Mesendoderm (in vitro differentiated cells): ENCODE measurements around the gene GLS.
A peak's percentile ranks its signal among the peaks of the same experiment; 100 is the strongest.

Source experiments
- DNase-seq: peaks from one replicate; pipeline ENCODE4 v3.0.0; 2013
- H2AK5ac ChIP-seq: 2 replicates; pipeline ENCODE4 v1.6.1; 2013; ENCODE audit warnings: low read length, inconsistent platforms
- H2BK120ac ChIP-seq: 2 replicates; pipeline ENCODE4 v1.6.1; 2013; ENCODE audit warnings: low read depth, mild to moderate bottlenecking, low read length, moderate library complexity, mixed read lengths
- H2BK15ac ChIP-seq: replicated peaks from 2 replicates; pipeline ENCODE4 v1.6.1; 2013; ENCODE audit warnings: low read depth, mild to moderate bottlenecking, moderate library complexity
- H2BK5ac ChIP-seq: 2 replicates; pipeline ENCODE4 v1.6.1; 2013; ENCODE audit warnings: low read length, inconsistent platforms
- H3K18ac ChIP-seq: 2 replicates; pipeline ENCODE4 v1.6.1; 2013; ENCODE audit warnings: mild to moderate bottlenecking, low read length, mixed read lengths
- H3K23ac ChIP-seq: one replicate; pipeline ENCODE4 v1.6.1; 2013; ENCODE audit warnings: low read length
- H3K27ac ChIP-seq: 2 replicates; pipeline ENCODE4 v1.5.1; 2013; ENCODE audit warnings: low read depth, mild to moderate bottlenecking, inconsistent platforms, low read length, moderate library complexity
- H3K27me3 ChIP-seq: 2 replicates; pipeline ENCODE4 v1.6.1; 2013; ENCODE audit warnings: low read length, control low read depth, mild to moderate bottlenecking, inconsistent platforms; ENCODE audit not compliant: insufficient read depth, poor library complexity
- H3K36me3 ChIP-seq: 2 replicates; pipeline ENCODE4 v1.6.1; 2013; ENCODE audit warnings: low read length, inconsistent platforms; ENCODE audit not compliant: control insufficient read depth, insufficient read depth
- H3K4ac ChIP-seq: one replicate; pipeline ENCODE4 v1.6.1; 2013; ENCODE audit warnings: low read depth, mild to moderate bottlenecking, low read length, moderate library complexity
- H3K4me1 ChIP-seq: 2 replicates; pipeline ENCODE4 v1.6.1; 2013; ENCODE audit warnings: low read depth, low read length, inconsistent platforms; ENCODE audit not compliant: control insufficient read depth
- H3K4me2 ChIP-seq: 2 replicates; pipeline ENCODE4 v1.6.1; 2013; ENCODE audit warnings: low read length
- H3K4me3 ChIP-seq: 2 replicates; pipeline ENCODE4 v1.5.1; 2013; ENCODE audit warnings: mild to moderate bottlenecking, low read length
- H3K56ac ChIP-seq: one replicate; pipeline ENCODE4 v1.6.1; 2013; ENCODE audit warnings: low read length
- H3K79me1 ChIP-seq: 2 replicates; pipeline ENCODE4 v1.6.1; 2013; ENCODE audit warnings: low read length, inconsistent platforms
- H3K79me2 ChIP-seq: 2 replicates; pipeline ENCODE4 v1.6.1; 2013; ENCODE audit warnings: mild to moderate bottlenecking, low read length; ENCODE audit not compliant: control insufficient read depth, insufficient read depth
- H3K9ac ChIP-seq: 2 replicates; pipeline ENCODE4 v1.6.1; 2013; ENCODE audit warnings: low read length, inconsistent platforms
- H4K5ac ChIP-seq: one replicate; pipeline ENCODE4 v1.6.1; 2013; ENCODE audit warnings: low read length
- H4K8ac ChIP-seq: one replicate; pipeline ENCODE4 v1.6.1; 2013; ENCODE audit warnings: low read depth, mild to moderate bottlenecking, control low read depth, low read length, moderate library complexity
- WGBS: extraction: QIAGEN DNeasy Blood & Tissue Kit; methylation state at CpG from one replicate; pipeline ENCODE4 v1.1.7; 2013; ENCODE audit warnings: low lambda C conversion rate, missing lambda C conversion rate; ENCODE audit not compliant: insufficient coverage; ENCODE audit errors: extremely low coverage; 5-methylcytosine and 5-hydroxymethylcytosine counted together

GLS gene

DNA sequence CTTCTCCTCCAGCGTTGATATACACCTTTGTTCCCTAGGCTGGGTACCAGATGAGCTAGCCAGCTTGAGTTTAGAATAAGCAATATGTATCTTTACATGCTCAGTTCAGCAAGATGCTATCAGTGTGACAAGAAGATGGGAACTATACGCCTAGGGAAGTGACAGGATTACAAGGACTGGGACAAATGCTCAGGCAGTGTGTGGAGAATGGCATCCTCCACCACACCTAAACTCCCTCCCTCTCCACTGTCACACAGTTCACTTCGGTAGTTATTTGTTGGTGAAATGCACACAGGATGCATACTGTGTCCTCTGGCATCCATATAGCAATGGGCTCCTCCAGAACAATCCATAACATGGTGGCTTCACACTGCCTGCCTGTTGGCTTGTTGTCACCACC, 125.7 kb downstream of the GLS start:
- no peak overlapping the region for H3K9ac ChIP-seq
- H2BK120ac ChIP-seq, result no peak overlapping the region
- WGBS, result no CpG with 5 or more reads among the region's 3 CpGs
- H2AK5ac ChIP-seq, result no peak overlapping the region
- H3K4me1 ChIP-seq, result no peaks in the 10 kb centered on the region
- H3K79me1 ChIP-seq, result no peaks in the 10 kb centered on the region
- no peak for DNase-seq
- H4K5ac ChIP-seq, result no peak overlapping the region
- no peak overlapping the region for H3K56ac ChIP-seq
- H3K27ac ChIP-seq, result no peak overlapping the region
- no peaks in the 10 kb centered on the region for H3K79me2 ChIP-seq
- no peak overlapping the region for H3K4me2 ChIP-seq
- H2BK15ac ChIP-seq, result no peak overlapping the region
- H3K36me3 ChIP-seq, result peaks cover 5% of the 10 kb centered on the region
- no peak overlapping the region for H4K8ac ChIP-seq
- no peak overlapping the region for H3K4me3 ChIP-seq
- H2BK5ac ChIP-seq, result no peak overlapping the region
- no peak overlapping the region for H3K18ac ChIP-seq
- H3K4ac ChIP-seq, result no peak overlapping the region
- no peak overlapping the region for H3K23ac ChIP-seq
- H3K27me3 ChIP-seq, result no peaks in the 10 kb centered on the region

DNA sequence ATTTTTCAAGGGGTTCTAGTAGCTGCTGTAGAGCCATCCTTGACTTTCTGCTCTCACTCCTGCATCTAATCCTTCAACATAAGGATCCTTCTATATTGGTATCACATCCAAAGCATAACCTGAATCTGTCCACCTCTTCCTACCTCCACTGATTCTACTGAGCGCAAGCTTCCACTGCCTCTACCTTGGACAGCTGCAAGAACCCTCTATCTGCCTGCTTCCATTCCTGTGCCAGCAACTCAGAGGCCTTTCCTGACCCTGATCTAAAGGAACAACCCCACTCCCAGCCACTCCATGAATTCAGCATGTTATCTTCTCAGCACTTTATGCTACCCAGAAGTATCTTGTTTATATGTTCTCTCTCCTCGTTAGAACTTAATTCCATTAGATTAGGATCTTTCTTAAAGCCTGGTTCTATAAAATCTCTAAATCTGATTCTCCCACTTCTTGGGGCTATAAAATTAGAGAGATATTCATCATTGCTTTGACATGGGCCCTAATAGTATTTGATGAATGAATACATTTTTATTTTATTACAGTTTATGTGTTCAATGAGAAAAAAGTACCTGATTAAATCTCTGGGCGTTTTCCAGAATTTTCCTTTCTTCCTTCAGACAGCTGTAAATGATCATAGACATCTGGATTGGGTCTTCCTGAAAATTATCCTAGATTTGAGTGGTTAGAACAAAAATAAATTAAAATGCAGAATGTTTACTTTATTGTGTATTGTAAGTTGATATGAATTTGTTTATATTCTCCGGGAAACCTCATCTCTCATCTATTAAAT, 126.6 kb downstream of the GLS start:
- WGBS, result no CpG with 5 or more reads among the region's 4 CpGs
- H3K79me2 ChIP-seq, result no peaks in the 10 kb centered on the region
- H2BK120ac ChIP-seq, result no peak overlapping the region
- H3K4me3 ChIP-seq, result no peak overlapping the region
- H2BK15ac ChIP-seq, result no peak overlapping the region
- H3K4me2 ChIP-seq, result no peak overlapping the region
- no peak overlapping the region for H3K27ac ChIP-seq
- no peak overlapping the region for H3K18ac ChIP-seq
- H3K23ac ChIP-seq, result no peak overlapping the region
- no peak overlapping the region for H3K56ac ChIP-seq
- no peak overlapping the region for H3K9ac ChIP-seq
- no peaks in the 10 kb centered on the region for H3K4me1 ChIP-seq
- no peak overlapping the region for H4K5ac ChIP-seq
- no peak overlapping the region for H2AK5ac ChIP-seq
- H3K4ac ChIP-seq, result no peak overlapping the region
- H3K36me3 ChIP-seq, result peaks cover 5% of the 10 kb centered on the region
- no peak for DNase-seq
- no peaks in the 10 kb centered on the region for H3K79me1 ChIP-seq
- no peaks in the 10 kb centered on the region for H3K27me3 ChIP-seq
- no peak overlapping the region for H2BK5ac ChIP-seq
- no peak overlapping the region for H4K8ac ChIP-seq

DNA sequence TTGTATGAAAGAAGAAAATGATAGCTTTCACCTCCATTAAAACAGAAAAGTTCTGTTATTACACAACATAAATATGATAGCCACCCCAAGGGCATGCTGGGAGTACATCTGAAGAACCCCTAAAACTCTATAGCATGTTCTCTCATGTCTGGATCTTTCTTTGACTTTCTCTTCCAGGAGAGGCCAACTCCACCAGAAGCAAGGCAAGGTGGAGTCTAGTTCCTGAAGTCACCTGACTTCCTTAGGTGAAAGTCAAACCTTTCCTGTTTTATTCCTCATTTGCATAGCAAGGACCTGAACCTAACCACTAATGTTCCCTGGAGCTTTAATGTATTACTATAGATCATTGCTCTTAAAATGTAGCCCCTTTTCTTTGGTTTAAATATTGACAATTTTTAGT, 127.7 kb downstream of the GLS start:
- no peak overlapping the region for H3K23ac ChIP-seq
- no peaks in the 10 kb centered on the region for H3K4me1 ChIP-seq
- H3K79me1 ChIP-seq, result peaks cover 2% of the 10 kb centered on the region
- H3K18ac ChIP-seq, result no peak overlapping the region
- no peaks in the 10 kb centered on the region for H3K27me3 ChIP-seq
- no peak overlapping the region for H2BK120ac ChIP-seq
- H3K9ac ChIP-seq, result no peak overlapping the region
- no peak overlapping the region for H4K8ac ChIP-seq
- H4K5ac ChIP-seq, result no peak overlapping the region
- no peak overlapping the region for H2BK15ac ChIP-seq
- H3K56ac ChIP-seq, result no peak overlapping the region
- H3K36me3 ChIP-seq, result peaks cover 2% of the 10 kb centered on the region
- no peaks in the 10 kb centered on the region for H3K79me2 ChIP-seq
- H2AK5ac ChIP-seq, result no peak overlapping the region
- H3K4me3 ChIP-seq, result no peak overlapping the region
- DNase-seq, result no peak
- no peak overlapping the region for H3K4ac ChIP-seq
- no peak overlapping the region for H2BK5ac ChIP-seq
- H3K4me2 ChIP-seq, result no peak overlapping the region
- H3K27ac ChIP-seq, result no peak overlapping the region

DNA sequence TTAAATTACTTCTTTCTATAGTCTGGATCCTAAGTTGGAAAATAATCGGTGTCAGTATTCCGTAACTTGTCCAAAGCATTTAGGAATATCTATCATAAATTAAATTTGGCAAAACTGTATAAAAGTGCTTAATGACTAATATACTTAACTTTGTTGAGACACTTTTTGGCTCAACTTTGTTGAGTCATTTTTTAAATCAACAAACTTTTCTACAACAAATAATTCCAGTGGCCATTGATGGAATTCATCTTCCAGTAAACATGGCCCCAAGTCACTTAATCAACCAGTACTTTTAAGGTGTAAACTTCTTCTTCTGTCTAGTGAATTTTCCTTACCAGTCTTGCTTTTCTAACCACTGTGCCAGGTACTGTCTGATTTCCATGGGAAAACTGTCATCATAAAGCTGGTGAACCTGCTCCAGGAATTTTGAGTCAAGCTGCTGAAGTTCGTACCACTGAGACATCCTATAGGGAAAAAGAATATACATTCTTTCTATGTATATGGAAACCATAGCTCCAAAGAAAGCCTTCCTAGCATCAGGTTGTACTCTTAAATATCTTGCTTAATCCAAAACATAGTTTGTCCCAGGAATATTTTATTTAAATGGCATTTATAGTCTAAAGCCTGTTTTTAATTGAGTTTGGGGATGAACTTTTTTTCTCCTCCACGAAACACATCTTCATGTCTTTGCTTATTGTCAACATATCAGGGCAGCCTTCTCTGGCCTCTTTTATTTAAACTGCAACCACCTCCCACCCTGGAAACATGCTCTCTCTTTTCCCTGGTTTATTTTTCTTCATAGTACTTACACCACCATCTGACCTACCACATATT, 129.1 kb downstream of the GLS start:
- Histone ChIP-seq H3K56ac (no peak overlapping the region), H3K23ac (no peak overlapping the region), H2BK15ac (no peak overlapping the region), H3K36me3 (peaks cover 2% of the 10 kb centered on the region), H3K4me3 (no peak overlapping the region), H3K4ac (no peak overlapping the region), H2AK5ac (no peak overlapping the region), H2BK5ac (no peak overlapping the region), H3K4me1 (peaks cover 2% of the 10 kb centered on the region), H3K4me2 (no peak overlapping the region), H3K18ac (no peak overlapping the region), H3K27me3 (no peaks in the 10 kb centered on the region), H4K5ac (no peak overlapping the region), H2BK120ac (no peak overlapping the region), H4K8ac (no peak overlapping the region), H3K27ac (no peak overlapping the region), H3K9ac (no peak overlapping the region), H3K79me2 (peaks cover 2% of the 10 kb centered on the region), H3K79me1 (peaks cover 3% of the 10 kb centered on the region)
- DNase-seq, result no peak
- whole genome bisulfite sequencing, result no CpG with 5 or more reads among the region's 4 CpGs

DNA sequence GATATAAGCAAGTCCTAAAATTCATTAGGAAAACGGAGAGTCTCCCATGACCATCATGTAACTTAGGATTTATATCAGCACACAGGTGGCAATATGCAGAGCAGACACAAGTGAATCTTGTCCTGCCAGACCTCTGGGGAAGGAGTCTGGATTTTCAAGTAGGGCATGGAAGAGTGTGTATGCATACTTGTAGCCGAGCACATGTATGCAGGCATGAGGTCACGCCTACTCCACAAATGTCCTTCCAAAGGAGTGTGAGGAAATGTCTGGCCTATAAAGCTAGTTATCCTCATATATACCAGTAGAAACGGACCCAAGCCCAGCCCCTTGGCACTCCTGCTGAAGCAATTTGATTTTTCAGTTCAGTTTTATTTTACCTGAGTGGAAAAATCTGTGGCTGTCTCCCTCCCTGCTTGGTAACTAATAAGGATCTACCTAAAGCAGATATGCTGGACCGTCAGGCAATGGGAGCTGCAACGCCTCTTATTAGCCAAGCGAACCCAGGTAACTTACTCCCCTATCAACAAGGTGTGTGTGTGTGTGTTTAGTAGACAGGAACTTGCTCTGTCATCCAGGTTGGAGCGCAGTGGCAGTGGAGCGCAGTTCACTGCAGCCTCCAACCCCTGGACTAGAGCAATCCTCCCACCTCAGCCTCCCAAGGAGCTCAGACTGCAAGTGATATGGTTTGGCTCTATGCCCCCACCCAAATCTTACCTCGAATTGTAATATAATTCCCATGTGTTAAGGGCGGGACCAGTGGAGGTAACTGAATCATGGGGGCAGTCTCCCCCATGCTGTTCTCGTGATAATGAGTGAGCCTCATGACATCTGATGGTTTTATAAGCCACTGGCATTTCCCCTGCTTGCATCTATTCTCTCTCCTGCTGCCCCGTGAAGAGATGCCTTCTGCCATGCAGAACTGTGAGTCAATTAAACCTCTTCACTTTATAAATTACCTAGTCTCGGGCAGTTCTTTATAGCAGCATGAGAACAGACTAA, 130.6 kb downstream of the GLS start:
- H3K23ac ChIP-seq, result no peak overlapping the region
- no peaks in the 10 kb centered on the region for H3K27me3 ChIP-seq
- H2BK5ac ChIP-seq, result no peak overlapping the region
- no peak overlapping the region for H3K4ac ChIP-seq
- H3K79me1 ChIP-seq, result peaks cover 3% of the 10 kb centered on the region
- no CpG with 5 or more reads among the region's 14 CpGs for WGBS
- no peak overlapping the region for H4K5ac ChIP-seq
- H3K4me1 ChIP-seq, result peaks cover 2% of the 10 kb centered on the region
- H3K27ac ChIP-seq, result no peak overlapping the region
- H3K36me3 ChIP-seq, result peaks cover 2% of the 10 kb centered on the region
- peaks cover 2% of the 10 kb centered on the region for H3K79me2 ChIP-seq
- H2BK15ac ChIP-seq, result no peak overlapping the region
- H3K9ac ChIP-seq, result no peak overlapping the region
- no peak for DNase-seq
- no peak overlapping the region for H4K8ac ChIP-seq
- H2AK5ac ChIP-seq, result no peak overlapping the region
- peak overlapping the region; percentile 5 for H3K56ac ChIP-seq
- no peak overlapping the region for H3K18ac ChIP-seq
- H2BK120ac ChIP-seq, result no peak overlapping the region
- H3K4me2 ChIP-seq, result no peak overlapping the region
- no peak overlapping the region for H3K4me3 ChIP-seq
